Hematopoietic multipotent progenitor cell (in vitro differentiated cells): ENCODE measurements around the gene ZFR2. TPM values are rescaled to one million over a fixed set of nuclear protein-coding genes. Genes with fewer than 3 reads are reported as not detected.
"Not testable (repeated sequence)": the region's sequence is repeated elsewhere in the genome, so short reads cannot be mapped to it uniquely, and the experiment has no call there.

Source experiments
- DNase-seq, 3 donors: peaks; one replicate each; pipeline ENCODE4 v3.0.0-alpha.2; 2011 to 2015; ENCODE audit warnings: low read depth in 2 of 3, low spot score in 2 of 3
- total RNA-seq: library from RNA; depleted of rRNA; stranded (reverse); fragments of >200 nt; gene quantifications from one replicate; pipeline ENCODE4 v1.2.3, GENCODE V29; 2012

Gene ZFR2
- total RNA-seq, 1 donor, result under 0.01 TPM

- DNase-seq, result no peak
These were observed 93.0 kb downstream of the ZFR2 start for GRCh38 chr19:3775831-3776230.

GRCh38 chr19:3775374-3775711 is 93.5 kb downstream of the ZFR2 start:
- DNase-seq, result no peak

- no peak for DNase-seq
These were observed 94.0 kb downstream of the ZFR2 start for GRCh38 chr19:3774621-3775373.

- DNase-seq, result no peak
These were observed 94.9 kb downstream of the ZFR2 start for GRCh38 chr19:3773814-3774515.

GRCh38 chr19:3771906-3772455 is 96.9 kb downstream of the ZFR2 start, which contains the start of gene RAX2:
Gene RAX2 (minus strand): TSS chr19:3772228. CDS start chr19:3771742, 486 bp downstream.
- DNase-seq, result no peak

GRCh38 chr19:3771000-3771905 is 97.6 kb downstream of the ZFR2 start:
- DNase-seq, result no peak

GRCh38 chr19:3770136-3770999 is 98.5 kb downstream of the ZFR2 start:
- DNase-seq, result no peak

- no peak for DNase-seq
These were observed 99.3 kb downstream of the ZFR2 start for GRCh38 chr19:3769494-3769893.

GRCh38 chr19:3768748-3769099 is 100.1 kb downstream of the ZFR2 start:
- DNase-seq, result no peak

- DNase-seq, result no peak
These were observed 100.7 kb downstream of the ZFR2 start for GRCh38 chr19:3768015-3768747.

GRCh38 chr19:3767050-3767449 is 101.8 kb downstream of the ZFR2 start:
- DNase-seq, result no peak

GRCh38 chr19:3766520-3766919 is 102.3 kb downstream of the ZFR2 start:
- no peak for DNase-seq

- DNase-seq, result not testable (repeated sequence)
These were observed 103.1 kb downstream of the ZFR2 start for GRCh38 chr19:3765757-3766156.

- no peak for DNase-seq
These were observed 103.7 kb downstream of the ZFR2 start for GRCh38 chr19:3765121-3765520.

- DNase-seq, result peak; percentile 99 to 100 (median 100)
These were observed 106.1 kb downstream of the ZFR2 start, which contains the start of gene MRPL54 for GRCh38 chr19:3762501-3763459. Gene MRPL54 (plus strand): TSS chr19:3762682. CDS start chr19:3762701, 19 bp downstream.

GRCh38 chr19:3762130-3762473 is 106.7 kb downstream of the ZFR2 start:
- no peak for DNase-seq

GRCh38 chr19:3761382-3762129 is 107.3 kb downstream of the ZFR2 start, which contains the start of gene APBA3:
Gene APBA3 (minus strand): TSS chr19:3761692. CDS start chr19:3760264, 1,428 bp downstream.
- peak; percentile 92 to 97 (median 95) for DNase-seq
